Ishikawa (cell line): ENCODE results near the gene ELMO1.

ENCODE experiments used
- CEBPB ChIP-seq: IDR thresholded peaks from 2 replicates; pipeline ENCODE4 v1.6.1; 2012
- CREB1 ChIP-seq: IDR thresholded peaks from 2 replicates; pipeline ENCODE4 v1.6.1; 2012; ENCODE audit warnings: low read depth
- EGR1 ChIP-seq: IDR thresholded peaks from 2 replicates; pipeline ENCODE4 v1.6.1; 2012
- EP300 ChIP-seq: IDR thresholded peaks from 2 replicates; pipeline ENCODE4 v1.6.1; 2012; ENCODE audit warnings: borderline replicate concordance
- FOXM1 ChIP-seq: IDR thresholded peaks from 2 replicates; pipeline ENCODE4 v1.6.1; 2012; ENCODE audit warnings: low read depth, borderline replicate concordance
- NFIC ChIP-seq: IDR thresholded peaks from 2 replicates; pipeline ENCODE4 v1.6.1; 2012
- RAD21 ChIP-seq: IDR thresholded peaks from 2 replicates; pipeline ENCODE4 v1.6.1; 2012; ENCODE audit warnings: low read depth
- TAF1 ChIP-seq: IDR thresholded peaks from 2 replicates; pipeline ENCODE4 v1.6.1; 2012; ENCODE audit warnings: low read depth, mild to moderate bottlenecking
- TCF12 ChIP-seq: IDR thresholded peaks from 2 replicates; pipeline ENCODE4 v1.6.1; 2012; ENCODE audit warnings: low read depth
- YY1 ChIP-seq: IDR thresholded peaks from 2 replicates; pipeline ENCODE4 v1.6.1; 2012; ENCODE audit warnings: low read depth
- ZBTB7A ChIP-seq: IDR thresholded peaks from 2 replicates; pipeline ENCODE4 v1.6.1; 2012; ENCODE audit warnings: low read depth
- TF ChIP-seq, protein P1 (sequence below): IDR thresholded peaks from 2 replicates; pipeline ENCODE4 v1.6.1; 2012; ENCODE audit warnings: low read depth, mild to moderate bottlenecking
- TF ChIP-seq, protein P2 (sequence below): IDR thresholded peaks from 2 replicates; pipeline ENCODE4 v1.6.1; 2012
- TF ChIP-seq, protein P3 (sequence below): IDR thresholded peaks from 2 replicates; pipeline ENCODE4 v1.6.1; 2012

Gene ELMO1

DNA sequence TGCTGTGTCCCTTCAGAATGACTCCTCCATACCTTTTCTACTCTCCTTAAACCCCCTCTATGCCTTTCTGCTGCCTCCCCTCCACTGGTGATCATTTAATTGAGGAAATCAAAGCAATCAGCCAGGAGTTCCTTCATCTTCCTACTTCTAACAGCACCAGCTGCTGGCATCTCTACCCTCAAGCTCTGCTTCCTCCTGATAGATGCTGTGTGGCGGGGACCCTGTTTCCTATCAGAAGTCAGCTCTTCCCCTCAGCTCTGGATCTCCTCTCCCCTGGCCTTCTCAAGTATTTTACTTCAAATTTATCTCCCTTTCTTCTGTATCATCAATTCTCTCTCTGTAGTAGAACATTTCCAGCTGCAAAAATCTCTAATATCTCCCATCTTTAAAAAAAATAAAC lies 183.7 kb downstream of the ELMO1 start:
- TF ChIP-seq NFIC, result no peak

DNA sequence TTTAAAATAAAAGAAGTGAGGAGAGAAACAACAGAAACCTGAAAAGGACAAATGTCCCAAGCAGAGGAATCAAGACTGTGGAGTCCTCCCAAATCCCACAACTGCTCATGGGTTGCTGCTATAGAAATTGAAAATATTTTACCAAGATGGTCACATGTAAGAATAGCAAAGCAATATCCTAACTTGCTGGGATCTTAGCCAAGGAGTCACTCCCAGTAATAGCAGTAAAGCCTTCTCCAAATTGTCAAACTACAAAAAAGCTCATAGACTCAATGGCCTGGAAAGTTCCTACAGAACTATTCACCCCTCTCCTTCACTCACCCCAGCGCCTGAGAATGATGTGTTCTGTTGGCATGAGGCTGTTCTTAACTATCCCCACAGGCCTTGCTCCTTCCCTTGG lies 186.5 kb downstream of the ELMO1 start:
- TF ChIP-seq, protein P1, sequence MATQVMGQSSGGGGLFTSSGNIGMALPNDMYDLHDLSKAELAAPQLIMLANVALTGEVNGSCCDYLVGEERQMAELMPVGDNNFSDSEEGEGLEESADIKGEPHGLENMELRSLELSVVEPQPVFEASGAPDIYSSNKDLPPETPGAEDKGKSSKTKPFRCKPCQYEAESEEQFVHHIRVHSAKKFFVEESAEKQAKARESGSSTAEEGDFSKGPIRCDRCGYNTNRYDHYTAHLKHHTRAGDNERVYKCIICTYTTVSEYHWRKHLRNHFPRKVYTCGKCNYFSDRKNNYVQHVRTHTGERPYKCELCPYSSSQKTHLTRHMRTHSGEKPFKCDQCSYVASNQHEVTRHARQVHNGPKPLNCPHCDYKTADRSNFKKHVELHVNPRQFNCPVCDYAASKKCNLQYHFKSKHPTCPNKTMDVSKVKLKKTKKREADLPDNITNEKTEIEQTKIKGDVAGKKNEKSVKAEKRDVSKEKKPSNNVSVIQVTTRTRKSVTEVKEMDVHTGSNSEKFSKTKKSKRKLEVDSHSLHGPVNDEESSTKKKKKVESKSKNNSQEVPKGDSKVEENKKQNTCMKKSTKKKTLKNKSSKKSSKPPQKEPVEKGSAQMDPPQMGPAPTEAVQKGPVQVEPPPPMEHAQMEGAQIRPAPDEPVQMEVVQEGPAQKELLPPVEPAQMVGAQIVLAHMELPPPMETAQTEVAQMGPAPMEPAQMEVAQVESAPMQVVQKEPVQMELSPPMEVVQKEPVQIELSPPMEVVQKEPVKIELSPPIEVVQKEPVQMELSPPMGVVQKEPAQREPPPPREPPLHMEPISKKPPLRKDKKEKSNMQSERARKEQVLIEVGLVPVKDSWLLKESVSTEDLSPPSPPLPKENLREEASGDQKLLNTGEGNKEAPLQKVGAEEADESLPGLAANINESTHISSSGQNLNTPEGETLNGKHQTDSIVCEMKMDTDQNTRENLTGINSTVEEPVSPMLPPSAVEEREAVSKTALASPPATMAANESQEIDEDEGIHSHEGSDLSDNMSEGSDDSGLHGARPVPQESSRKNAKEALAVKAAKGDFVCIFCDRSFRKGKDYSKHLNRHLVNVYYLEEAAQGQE, result no peak
- TF ChIP-seq ZBTB7A (no peak), TCF12 (no peak), TAF1 (no peak), CEBPB (no peak), EGR1 (no peak), FOXM1 (no peak), EP300 (no peak), RAD21 (no peak), YY1 (no peak)
- TF ChIP-seq, protein P2, sequence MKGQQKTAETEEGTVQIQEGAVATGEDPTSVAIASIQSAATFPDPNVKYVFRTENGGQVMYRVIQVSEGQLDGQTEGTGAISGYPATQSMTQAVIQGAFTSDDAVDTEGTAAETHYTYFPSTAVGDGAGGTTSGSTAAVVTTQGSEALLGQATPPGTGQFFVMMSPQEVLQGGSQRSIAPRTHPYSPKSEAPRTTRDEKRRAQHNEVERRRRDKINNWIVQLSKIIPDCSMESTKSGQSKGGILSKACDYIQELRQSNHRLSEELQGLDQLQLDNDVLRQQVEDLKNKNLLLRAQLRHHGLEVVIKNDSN, result no peak
- TF ChIP-seq, protein P3, sequence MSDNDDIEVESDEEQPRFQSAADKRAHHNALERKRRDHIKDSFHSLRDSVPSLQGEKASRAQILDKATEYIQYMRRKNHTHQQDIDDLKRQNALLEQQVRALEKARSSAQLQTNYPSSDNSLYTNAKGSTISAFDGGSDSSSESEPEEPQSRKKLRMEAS, result no peak

DNA sequence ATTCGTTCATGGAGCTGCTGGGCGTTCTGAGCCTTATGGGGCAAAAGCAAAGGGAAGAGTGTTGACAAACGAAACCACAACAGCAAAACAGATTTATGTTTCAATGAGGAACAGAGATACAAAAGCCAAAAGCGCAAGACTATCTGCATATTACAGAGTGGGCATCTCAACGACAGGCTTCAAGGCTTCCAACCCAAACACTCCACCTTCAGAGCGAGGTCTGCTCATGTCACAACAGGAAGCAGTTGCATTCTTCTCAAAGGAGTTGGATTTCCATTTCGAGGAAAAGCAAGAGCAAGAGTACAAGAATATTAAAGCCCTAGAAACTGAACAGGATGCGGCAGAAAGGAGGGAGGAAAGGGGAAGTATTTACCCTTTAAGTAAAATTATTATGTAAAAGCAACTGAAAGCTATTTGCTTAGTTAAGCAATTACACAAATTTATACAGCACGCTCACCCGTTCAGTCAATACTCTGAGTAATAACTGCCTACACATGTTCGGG lies 189.3 kb downstream of the ELMO1 start:
- TF ChIP-seq RAD21 (no peak), EP300 (no peak)
- TF ChIP-seq, protein P1, result no peak

DNA sequence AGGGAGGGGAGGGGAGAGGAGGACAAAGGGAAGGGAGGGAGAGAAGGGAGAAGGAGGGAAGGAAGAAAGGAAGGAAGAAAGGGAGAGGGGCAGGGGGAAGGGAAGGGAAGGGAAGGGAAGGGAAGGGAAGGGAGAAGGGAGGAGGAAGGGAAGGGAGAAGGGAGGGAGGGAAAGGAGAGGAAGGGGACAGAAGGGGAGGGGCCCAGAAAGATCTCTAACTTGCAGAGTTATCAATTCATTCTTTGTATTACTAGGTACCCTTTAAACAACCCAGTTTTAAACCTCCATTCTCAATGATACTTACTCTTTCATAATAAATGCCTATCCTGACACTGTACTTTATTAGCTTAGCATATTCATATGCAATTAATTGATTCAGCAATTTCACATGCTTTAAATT lies 192.0 kb downstream of the ELMO1 start:
- TF ChIP-seq NFIC, result no peak
- no peak for TF ChIP-seq EP300
- TF ChIP-seq ZBTB7A, result no peak
- TF ChIP-seq CREB1, result no peak
- TF ChIP-seq TAF1, result no peak
- TF ChIP-seq, protein P1, result no peak
- TF ChIP-seq RAD21, result no peak
- TF ChIP-seq, protein P3, result no peak

DNA sequence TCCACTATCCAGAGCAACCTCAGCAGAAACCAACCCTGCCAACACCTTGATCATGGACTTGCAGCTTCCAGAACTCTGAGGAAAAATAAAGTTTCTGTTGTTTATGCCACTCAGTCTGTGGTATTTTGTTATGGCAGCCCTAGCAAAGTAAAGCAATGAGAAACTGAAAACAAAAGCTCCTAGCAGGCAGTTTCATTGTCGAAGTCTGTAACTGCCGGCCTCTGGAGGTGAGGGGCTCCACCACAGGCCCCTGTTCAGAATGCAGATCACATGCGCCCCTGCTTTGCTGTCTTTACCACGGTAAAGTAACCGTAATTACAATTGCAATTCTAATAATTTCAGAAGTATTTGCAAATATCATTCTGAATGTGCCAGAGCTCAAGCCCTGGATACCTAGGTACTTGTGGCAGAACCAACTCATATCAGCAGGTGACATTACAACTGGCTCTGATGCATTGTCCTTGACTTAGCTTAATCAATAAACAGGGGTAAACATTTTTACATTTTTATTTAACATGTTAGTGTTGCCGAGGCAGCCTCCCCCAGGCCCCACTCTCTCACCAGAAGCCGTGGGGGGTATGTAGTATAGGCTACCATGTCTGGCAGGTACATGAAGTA lies 193.2 kb downstream of the ELMO1 start:
- TF ChIP-seq, protein P1, result no peak
- TF ChIP-seq TCF12, result no peak
- no peak for TF ChIP-seq TAF1
- no peak for TF ChIP-seq NFIC
- no peak for TF ChIP-seq YY1
- TF ChIP-seq, protein P2, result no peak
- no peak for TF ChIP-seq FOXM1
- TF ChIP-seq EP300, result no peak
- TF ChIP-seq EGR1, result no peak
- TF ChIP-seq ZBTB7A, result no peak
